CD4-positive, alpha-beta T cell treated with Interleukin-4 for 4 hours (primary cell): ENCODE results near the gene ANKRD16.
"Not testable (repeated sequence)": the region's sequence is repeated elsewhere in the genome, so short reads cannot be mapped to it uniquely, and the experiment has no call there.

Experiments
- DNase-seq: peaks from one replicate; pipeline ENCODE4 v3.0.0-alpha.2; 2020

Gene ANKRD16

DNA sequence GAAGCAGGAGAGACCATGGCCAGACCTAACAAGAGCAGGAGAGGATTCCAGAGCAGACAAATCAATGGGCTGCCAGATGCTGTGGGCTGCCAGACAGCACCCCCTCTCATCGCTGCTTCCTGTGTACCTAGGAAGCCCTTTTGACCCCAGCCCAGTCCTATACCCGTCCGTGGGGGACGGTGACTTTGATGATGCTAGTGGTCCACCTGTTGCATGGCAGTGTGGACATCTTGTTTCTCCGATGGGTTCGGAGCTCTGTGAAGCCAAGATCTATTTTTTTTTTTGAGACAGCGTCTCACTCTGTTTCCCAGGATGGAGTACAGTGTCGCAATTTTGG is 58.3 kb downstream of the ANKRD16 start:
- DNase-seq: no peak

DNA sequence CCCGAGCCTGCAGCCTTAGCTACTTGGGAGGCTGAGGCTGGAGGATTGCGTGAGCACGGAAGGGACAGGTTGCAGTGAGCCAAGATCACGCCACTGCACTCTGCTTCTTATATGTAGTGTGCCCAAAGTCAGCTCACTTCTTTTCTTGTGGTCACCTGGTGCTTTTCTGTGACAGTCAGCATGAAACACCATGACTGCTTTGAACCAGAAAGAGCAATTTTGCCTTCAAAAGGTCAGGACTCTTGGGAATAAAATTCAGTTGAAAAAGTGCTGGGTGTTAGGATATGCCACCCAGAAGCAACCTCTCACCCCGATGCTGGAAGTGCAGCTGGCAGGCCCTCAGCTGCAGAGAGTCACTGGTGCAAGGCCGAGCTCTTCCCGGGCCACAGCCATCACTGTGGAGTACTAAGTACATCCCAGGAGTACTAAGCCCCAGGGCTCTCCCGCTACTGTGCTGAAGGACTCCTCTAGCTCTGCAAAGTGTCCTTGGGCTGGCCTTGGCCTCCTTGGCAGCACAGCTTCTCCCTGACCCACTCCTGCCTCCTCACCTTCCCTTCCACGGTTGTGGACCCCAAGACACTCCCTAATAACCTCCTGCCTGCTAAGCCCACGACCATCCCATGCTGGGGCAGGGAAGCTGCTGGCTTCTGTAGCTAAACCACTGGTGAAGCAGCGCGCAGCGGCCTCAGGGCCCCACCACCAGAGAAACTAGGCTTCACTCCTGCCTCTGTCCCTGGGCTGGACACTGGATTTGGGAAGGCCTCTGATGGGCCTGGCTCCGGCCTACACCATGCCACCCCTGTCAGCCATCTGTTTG is 58.9 kb downstream of the ANKRD16 start:
- no peak for DNase-seq

DNA sequence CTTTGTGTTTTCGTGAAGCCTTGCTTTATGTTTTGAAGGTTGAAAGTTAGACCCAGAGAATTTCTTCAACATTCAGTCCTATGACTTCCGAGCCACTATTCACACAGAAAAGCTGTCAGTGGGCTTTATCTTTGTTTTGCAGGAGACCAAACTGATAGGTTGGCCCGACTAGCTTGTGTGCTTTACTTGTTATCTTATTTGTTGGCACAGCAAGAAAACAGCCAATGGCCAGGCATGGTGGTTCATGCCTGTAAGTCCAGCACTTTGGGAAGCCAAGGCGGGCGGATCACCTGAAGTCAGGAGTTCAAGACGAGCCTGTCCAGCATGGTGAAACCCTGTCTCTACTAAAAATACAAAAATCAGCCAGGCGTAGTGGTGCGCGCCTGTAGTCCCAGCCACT is 60.4 kb downstream of the ANKRD16 start:
- no peak for DNase-seq

DNA sequence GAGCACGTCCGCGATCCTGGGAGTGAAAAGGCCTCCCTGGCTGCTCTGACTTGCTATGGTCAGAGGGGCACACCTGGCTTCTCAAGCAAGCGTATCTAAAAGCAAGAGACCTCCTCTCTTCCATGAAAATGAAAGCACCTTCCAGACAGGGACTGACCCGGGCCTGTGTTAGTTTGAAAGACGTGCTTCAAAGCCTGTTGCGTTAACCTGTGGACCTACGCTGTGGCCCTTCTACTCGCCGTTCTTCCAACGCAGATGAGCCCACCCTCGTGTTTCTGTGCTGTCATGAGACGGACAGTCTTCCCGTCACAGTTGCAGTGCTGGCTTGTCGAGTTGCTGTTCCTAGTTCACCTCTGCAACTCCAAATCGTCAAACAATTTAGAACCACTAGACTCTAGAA is 61.0 kb downstream of the ANKRD16 start:
- DNase-seq: no peak

DNA sequence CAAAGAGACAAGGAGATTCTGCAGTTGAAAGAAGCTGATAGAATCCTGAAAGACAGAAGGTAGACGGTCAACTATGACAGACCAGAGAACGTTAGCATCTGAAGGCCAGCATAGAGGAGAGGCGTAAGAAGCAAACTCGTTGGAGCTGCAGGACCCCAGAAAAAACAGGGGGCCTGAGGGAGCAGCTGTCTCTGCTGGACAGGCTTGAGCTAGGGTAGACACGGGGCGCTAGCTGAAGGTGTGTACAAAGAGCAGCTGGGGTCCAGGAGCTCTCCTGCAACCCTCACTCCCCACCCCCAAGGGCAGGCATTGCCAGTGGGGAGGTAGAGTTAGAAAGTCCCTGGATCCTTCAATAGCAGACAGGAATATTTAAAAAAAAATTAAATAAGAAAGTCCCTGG is 61.9 kb downstream of the ANKRD16 start:
- DNase-seq: no peak

DNA sequence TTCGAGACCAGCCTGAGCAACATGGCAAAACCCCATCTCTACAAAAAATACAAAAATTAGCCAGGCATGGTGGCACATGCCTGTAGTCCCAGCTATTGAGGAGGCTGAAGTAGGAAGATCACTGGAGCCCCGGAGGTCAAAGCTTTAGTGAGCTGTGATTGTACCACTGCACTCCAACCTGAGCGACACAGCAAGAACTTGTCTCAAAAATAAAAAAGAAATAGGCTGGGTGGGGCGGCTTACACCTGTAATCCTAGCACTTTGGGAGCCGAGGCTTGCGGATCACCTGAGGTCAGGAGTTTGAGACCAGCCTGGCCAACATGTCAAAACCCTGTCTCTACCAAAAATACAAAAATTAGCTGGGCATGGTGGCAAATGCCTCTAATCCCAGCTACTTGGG is 63.2 kb downstream of the ANKRD16 start:
- DNase-seq: not testable (repeated sequence)

DNA sequence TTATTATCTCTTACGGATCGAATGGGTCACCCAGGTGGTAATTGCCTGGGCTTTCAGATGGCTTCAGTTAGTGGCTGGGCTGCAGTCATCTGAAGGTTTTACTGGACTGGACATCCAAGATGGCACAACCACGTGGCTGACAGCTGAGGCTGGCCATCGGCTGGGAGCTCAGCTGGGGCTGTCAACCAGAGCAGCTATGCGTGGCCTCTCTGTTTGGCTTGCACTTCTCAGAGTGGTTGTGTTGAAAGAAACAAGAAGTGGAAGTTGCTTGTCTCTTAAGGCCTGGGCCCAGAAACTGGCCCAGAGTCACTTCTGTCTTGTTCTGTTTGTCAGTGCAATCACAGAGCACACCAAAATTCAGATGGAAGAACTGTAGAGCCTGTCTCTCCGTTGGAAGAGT is 70.8 kb downstream of the ANKRD16 start:
- no peak for DNase-seq

DNA sequence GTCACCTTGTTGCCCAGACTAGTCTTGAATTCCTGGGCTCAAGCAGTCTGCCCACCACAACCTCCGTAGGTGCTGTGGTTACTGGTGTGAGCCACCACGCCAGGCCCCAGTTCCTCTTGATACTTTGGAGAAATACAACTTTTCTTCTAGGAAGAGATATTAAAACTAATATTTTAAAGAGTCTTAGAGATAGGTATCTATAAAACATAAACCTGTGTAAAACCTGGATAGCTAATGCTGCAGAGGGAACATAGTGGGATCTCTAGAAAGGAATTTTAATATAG is 71.7 kb downstream of the ANKRD16 start:
- no peak for DNase-seq

DNA sequence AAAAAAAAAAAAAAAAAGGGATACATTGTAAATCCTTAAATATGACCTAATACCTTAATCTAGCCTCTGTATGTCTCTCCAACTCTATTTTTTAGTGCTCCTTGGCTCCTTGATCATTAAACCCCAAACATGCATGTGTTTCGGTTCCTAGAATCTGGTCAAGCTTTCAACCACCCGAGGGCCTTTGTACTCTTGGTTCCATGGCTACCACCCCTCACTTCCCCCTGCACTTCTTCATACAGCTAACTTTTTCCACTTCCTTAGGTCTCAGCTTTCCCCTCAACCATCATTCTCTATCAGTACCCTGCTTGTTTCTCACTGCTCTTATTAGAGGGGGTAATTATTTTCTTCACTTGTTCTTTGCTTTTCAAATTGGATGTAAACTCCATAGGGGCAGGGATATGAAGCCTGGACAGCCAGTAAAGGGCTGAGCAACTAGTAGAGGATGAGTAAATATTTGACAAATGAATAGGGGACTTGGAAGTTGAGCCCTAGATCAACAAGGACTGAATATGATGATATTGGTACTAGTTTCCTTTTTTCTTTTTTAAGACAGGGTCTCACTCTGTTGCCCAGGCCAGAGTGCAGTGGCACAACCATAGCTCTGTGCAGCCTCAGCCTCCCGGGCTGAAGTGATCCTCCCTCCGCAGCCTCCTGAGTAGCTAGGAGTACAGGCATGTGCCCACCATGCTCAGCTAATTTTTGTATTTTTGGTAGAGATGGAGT is 72.2 kb downstream of the ANKRD16 start:
- no peak for DNase-seq

DNA sequence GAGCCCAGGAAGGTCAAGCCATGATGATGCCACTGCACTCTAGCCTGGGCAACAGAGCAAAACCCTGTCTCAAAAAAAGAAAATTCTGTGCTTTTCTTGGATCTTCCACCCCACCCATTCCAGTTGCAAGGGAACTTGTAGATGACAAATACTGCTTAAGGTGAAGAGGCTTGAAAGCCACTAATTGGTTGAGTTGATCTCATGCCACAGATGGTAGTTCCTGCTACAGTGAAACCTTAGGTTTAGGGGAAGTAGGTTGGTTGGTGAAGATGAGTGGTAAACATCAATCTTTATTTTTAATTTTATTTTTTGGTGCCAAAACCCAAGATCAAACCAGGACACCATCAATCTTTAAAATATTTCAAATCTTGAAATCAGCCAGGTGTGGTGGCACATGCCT is 73.5 kb downstream of the ANKRD16 start:
- no peak for DNase-seq

DNA sequence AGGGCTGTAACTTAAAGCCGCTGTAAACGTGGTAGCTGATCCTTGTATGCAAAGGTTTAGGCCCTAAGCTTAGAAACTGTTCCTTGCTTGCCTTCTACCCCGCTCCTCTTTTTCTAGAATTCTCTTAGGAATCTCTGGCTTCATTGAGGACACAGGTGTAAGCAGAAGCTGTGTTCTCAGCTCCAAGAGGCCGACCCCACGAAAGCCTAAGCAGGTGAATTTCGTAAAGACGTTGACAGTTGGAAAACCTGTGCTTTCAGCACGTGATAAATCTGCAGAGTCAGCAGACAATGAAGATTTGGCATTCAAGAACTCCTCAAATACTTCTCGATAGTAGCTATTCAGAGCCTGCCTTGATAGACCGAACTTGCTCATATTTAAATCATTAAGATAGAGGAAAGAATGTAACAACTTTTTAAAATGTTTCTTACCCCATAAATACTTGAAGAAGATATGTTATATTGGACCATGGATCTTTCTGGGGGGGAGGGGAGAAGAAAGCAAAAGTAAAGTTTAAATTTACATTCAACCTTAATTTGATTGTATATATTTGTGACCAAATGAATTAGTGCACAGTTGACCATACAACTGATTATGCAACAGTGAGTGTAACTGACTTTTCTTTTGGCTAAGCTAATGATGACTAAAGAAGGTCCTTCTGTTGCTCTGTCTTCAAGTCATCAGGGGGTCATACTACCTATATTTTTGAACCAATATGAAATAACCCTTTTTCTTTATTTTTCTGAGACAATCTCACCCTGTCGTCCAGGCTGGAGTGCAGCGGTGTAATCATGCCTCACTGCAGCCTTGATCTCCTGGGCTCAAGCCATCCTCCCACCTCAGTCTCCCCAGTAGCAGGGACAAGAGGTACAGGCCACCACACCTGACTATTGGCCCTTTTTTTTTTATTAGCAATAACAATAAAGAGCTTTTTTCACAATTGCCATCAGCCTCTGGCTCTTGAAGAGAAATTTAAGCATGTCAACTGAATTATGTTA is 75.3 kb downstream of the ANKRD16 start:
- DNase-seq: no peak

DNA sequence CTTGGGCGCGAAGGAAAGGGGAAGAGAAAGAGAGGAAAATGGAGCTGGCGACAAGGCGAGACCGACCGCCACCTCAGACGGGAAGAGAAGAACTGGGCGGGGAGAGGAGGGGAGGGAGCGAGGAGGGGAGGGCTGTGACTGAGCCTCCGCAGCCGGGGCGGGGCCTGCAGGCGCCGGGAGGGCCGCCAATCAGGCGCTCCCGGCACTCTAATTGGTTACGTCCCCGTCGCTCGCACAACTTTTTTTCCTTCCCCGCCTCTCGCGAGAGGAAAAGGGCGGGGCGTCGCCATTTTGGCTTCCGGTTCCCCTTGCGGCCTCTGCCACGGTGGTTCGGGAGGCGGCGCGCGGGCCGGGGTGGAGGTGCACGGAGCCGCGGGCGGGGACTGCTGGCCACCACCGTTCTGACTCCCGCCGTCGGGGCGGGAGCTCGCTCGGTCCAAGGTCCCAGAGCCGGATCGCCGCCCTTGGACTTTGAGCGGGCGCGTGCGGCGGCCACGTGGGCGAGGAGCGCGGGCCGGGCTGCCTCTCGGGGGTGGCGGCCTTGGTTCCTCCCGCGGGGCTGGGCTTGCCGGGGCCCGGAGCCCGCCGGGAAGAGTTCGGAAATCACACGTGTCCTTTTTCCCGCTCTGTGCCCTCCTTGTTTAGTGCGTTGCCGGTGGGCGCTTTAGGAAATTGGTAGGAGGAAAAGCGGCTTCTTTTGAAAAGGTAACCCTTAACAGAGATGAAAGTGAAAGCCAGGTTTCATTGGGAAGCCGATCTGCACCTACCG is 76.2 kb downstream of the ANKRD16 start, which contains the start of gene GDI2:
TSS of gene GDI2 (minus strand) at position 94 of the 769 bp plus-strand sequence. CDS start 176 bp downstream, outside the sequence.
- DNase-seq: peak; percentile 96

DNA sequence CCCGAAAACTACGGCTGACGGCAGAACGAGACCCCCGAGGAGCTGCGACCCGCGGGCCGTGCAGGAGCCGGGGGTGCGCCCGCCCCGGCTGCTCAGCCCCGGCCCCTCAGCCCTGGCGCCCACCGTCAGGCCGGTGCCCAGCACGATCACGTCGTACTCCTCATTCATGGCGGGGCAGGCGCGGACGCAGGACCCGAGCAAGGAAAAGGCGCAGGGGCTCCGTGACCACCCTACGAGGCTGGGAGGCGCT is 76.7 kb downstream of the ANKRD16 start:
- DNase-seq: no peak

DNA sequence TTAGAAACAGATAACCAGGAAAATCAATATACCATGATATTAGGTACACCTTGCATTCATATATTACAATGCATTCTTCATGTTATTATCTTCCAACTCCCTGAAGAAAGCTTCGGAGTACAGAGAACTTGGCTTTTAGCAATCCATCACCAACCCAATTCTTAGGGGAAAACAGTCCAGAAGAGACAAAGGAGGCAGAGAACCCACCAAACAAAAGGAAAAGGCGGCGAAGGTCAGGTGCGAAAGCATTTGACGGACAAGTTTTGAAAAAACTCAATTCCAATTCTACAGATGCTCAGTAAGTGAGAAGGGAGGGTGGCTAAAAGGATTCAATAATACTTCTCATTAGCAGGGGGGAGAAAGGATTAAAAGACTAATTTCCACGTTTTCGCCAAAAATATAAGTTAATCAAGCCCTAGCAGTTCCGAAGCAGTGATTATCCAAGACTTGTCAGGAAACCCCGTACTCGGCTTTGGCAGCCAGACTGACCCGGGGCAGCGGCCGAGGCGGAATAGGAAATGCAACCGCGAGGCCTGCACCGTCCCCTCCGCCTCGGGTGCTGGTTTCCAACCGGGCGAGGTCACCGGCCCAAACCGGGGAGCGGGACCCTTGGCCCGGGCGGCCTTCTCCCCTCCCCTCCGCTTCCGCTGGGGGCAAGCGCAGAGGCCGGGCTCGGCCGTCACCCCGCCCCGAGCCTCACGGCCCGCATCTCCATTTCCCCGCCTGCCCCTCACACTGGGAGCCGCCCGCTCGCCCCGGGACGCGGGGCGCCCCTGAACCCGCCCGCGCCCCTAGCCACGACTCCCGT is 77.2 kb downstream of the ANKRD16 start:
- peak; percentile 22 for DNase-seq
